T-helper 1 cell treated with Interleukin-12 subunit alpha and Interleukin-12 subunit beta and Interleukin-4 antibody, amounts not matched to agents 30 ng/mL and 1 ng/mL, for 36 hours (primary cell): Measurements from ENCODE around the gene TEX101. TPM values are rescaled to one million over a fixed set of nuclear protein-coding genes. Genes with fewer than 3 reads are reported as not detected.

Source experiments
- intact Hi-C: fragments of 100-400 bp; cut with micrococcal nuclease; formaldehyde crosslinking; loops from one replicate; pipeline ENCODE4 v1.15.1; 2024
- total RNA-seq: library from RNA; stranded (reverse); gene quantifications from 2 replicates; pipeline ENCODE4 v1.2.3, GENCODE V29; 2022

The TEX101 gene
- total RNA-seq, 1 donor from 2014 or later = not detected

- intact Hi-C loops = loop anchor here (5.0 kb wide), 1 partner anchor 363 kb away; no protein-coding TSS in a partner anchor
These were observed 30.0 kb downstream of the TEX101 start for GRCh38 chr19:43444531-43445287.

- intact Hi-C loops = loop anchor here (5.0 kb wide), 1 partner anchor 362 kb away; no protein-coding TSS in a partner anchor
These were observed 30.7 kb downstream of the TEX101 start for GRCh38 chr19:43445426-43445825.

- intact Hi-C loops = loop anchor here (1.0 to 5.0 kb wide), 8 partner anchors 8 to 360 kb away; partner anchors contain the start of gene PHLDB3
These were observed 32.2 kb downstream of the TEX101 start for GRCh38 chr19:43446746-43447489.

- intact Hi-C loops = loop anchor here (1.0 to 5.0 kb wide), 8 partner anchors 8 to 360 kb away; partner anchors contain the start of gene PHLDB3
These were observed 33.0 kb downstream of the TEX101 start for GRCh38 chr19:43447655-43448054.

- intact Hi-C loops = no loop called here
These were observed 35.9 kb downstream of the TEX101 start for GRCh38 chr19:43450545-43450997.

- intact Hi-C loops = no loop called here
These were observed 37.9 kb downstream of the TEX101 start for GRCh38 chr19:43452582-43452981.

- intact Hi-C loops = no loop called here
These were observed 39.3 kb downstream of the TEX101 start for GRCh38 chr19:43454031-43454430.

GRCh38 chr19:43455321-43456113 is 40.8 kb downstream of the TEX101 start:
- intact Hi-C loops = no loop called here

- intact Hi-C loops = no loop called here
These were observed 43.1 kb downstream of the TEX101 start for GRCh38 chr19:43457809-43458208.

GRCh38 chr19:43460362-43461016 is 45.8 kb downstream of the TEX101 start:
- intact Hi-C loops = loop anchor here (5.0 kb wide), 1 partner anchor 322 kb away; the partner anchor contains the start of gene KCNN4

GRCh38 chr19:43461303-43461702 is 46.6 kb downstream of the TEX101 start:
- intact Hi-C loops = loop anchor here (5.0 kb wide), 1 partner anchor 321 kb away; the partner anchor contains the start of gene KCNN4

GRCh38 chr19:43462383-43462782 is 47.7 kb downstream of the TEX101 start:
- intact Hi-C loops = loop anchor here (5.0 kb wide), 1 partner anchor 320 kb away; the partner anchor contains the start of gene KCNN4

GRCh38 chr19:43462785-43463380 is 48.2 kb downstream of the TEX101 start:
- intact Hi-C loops = loop anchor here (1.0 to 5.0 kb wide), 13 partner anchors 12 to 1284 kb away; partner anchors contain the start of genes IRGQ, KCNN4, PHLDB3 and PINLYP

- intact Hi-C loops = loop anchor here (1.0 to 5.0 kb wide), 13 partner anchors 12 to 1284 kb away; partner anchors contain the start of genes IRGQ, KCNN4, PHLDB3 and PINLYP
These were observed 48.9 kb downstream of the TEX101 start for GRCh38 chr19:43463381-43464133.

GRCh38 chr19:43464134-43464775 is 49.6 kb downstream of the TEX101 start:
- intact Hi-C loops = loop anchor here (5.0 kb wide), 1 partner anchor 318 kb away; the partner anchor contains the start of gene KCNN4

GRCh38 chr19:43465468-43466120 is 50.9 kb downstream of the TEX101 start, which contains the start of gene LYPD3:
Gene LYPD3 (minus strand): TSS chr19:43465608. CDS start chr19:43465571, 37 bp downstream.
- intact Hi-C loops = no loop called here

- intact Hi-C loops = no loop called here
These were observed 52.1 kb downstream of the TEX101 start for GRCh38 chr19:43466793-43467192.

- intact Hi-C loops = no loop called here
These were observed 52.6 kb downstream of the TEX101 start for GRCh38 chr19:43467276-43467675.
